D341Med (cell line): ENCODE measurements around the gene ACSM6.
A peak's percentile ranks its signal among the peaks of the same experiment; 100 is the strongest.
"Not testable (repeated sequence)": the region's sequence is repeated elsewhere in the genome, so short reads cannot be mapped to it uniquely, and the experiment has no call there.

Experiments
- DNase-seq: peaks from one replicate; pipeline ENCODE4 v3.0.0; 2012; ENCODE audit warnings: low spot score

Gene ACSM6

DNA sequence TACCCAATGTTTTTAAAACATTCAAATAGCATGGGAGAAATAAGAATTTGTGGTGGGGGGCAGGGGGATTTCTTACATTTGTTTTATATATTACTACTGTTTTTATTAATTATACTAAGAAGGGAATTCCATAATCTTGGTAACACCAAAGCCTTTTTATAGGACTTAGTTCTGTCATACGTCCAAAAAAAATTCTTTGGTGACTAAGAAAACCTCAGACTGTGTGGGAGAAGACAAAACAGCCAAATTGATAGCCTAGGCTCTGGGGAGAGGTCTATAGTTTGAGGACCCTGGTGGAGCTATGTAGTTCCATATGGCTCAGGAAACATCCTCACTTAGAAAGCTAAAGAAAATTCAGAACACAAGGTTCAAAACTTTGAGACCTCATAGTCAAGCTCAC is 23.4 kb downstream of the ACSM6 start:
- DNase-seq, result no peak

DNA sequence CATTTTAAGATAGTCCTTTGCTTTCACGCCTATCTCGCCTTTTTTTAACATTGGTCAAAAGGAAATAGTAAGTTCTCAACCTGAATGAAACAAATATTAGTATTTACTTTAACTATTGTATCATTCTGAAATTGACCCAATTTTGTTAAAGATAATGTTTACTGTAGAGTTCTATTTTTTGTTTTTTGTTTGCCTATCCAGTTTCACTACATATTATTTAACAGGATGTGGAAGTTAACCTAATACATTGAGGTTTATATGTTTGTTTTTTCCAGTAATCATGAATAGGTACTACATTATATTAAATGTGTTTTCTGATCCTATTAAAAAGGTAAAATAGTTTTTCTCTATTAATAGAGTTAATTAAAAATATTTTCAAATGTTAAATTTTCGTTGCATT is 26.5 kb downstream of the ACSM6 start:
- no peak for DNase-seq

DNA sequence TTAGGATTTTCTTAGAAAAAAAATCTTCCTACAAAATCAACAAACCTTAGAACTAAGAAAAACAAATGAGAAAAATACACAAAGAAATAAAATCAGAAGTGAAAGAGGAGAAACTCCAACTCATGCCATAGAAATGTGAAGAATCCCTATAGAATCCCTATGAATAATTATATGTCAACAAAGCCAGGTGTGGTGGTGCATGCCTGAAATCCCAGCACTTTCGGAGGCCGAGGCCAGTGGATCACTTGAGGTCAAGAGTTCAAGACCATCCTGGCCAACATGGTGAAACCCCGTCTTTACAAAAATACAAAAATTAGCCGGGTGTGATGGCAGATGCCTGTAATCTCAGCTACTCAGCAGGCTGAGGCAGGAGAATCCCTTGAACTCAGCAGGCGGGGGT is 27.1 kb downstream of the ACSM6 start:
- no peak for DNase-seq

DNA sequence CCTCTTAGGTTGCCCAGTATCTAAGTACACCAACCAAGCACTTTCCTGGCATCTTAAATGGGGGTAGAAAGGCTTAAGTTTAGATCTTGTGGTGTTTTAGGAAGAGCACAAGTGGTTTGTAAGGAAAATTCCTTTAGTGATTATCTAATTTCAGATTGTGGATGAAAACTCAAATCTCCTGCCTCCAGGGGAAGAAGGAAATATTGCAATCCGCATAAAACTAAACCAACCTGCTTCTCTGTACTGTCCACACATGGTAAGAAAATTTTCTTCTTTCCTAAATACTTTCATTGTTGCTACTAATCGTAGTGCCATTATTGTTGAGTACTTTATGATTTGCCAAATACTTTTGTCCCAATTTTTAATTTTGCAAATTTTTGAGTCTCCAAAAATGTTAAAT is 31.1 kb downstream of the ACSM6 start:
- DNase-seq, result no peak

DNA sequence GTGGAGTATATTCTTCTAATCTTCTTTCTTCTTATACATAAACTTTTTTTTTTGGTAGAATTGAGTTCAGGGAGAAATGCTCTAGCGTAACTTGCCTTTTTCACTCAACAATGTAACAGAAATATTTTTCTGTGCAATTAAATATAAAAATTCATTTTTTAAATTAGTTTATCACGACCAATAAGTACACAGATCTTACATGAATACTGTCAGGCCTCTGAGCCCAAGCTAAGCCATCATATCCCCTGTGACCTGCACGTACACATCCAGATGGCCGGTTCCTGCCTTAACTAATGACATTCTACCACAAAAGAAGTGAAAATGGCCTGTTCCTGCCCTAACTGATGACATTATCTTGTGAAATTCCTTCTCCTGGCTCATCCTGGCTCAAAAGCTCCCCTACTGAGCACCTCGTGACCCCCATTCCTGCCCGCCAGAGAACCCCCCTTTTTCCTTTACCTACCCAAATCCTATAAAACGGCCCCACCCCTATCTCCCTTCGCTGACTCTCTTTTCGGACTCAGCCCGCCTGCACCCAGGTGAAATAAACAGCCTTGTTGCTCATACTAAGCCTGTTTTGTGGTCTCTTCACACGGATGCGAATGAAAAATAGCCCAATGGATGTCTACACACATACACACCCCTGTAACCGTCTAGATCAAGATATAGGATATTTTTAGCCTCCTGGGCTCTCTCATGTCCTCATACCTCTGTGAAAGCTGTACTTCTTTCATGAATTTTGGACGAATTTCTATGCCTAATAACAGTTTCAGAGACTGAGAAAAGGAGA is 35.1 kb downstream of the ACSM6 start:
- not testable (repeated sequence) for DNase-seq

DNA sequence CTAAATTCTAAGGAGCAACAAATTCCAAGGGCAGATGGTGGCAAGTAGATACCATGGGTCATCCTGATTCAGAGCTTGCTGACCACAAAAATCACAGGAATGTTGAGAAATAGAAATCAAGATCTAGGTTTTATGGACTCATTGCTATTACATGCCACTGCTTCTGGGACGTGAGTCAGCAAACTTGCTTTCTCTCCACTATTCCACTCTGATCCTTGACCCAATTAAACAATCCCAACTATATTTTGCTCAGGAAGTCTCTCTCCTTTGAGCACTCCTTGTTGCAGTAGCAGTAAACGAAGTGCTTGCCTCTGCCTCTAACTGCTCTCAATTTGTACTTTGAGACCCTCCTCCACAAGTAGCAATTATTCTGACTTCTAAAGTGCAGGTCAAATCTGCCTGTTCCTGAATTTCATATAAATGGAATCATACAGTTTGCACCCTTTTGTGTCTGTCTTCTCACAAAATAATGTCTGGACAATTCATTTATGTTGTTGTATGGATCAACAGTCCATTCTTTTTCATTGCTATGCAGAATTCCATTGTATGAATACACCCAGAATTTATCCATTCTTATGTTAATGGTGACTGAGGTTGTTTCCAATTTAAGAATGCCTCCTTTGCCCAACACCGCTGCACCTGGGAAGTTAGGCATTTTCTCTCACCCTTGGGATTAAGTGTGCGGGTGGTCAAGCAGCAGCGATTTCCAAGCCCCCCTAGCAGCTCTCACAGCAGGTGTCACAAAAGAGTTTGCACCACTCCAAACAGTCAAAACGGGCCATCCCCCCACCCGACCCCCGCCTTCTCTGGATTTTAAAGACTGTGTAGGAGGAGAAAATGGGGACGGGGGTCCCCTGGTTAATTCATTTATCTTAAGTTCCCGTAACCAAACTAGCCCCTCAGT is 35.9 kb downstream of the ACSM6 start:
- no peak for DNase-seq

DNA sequence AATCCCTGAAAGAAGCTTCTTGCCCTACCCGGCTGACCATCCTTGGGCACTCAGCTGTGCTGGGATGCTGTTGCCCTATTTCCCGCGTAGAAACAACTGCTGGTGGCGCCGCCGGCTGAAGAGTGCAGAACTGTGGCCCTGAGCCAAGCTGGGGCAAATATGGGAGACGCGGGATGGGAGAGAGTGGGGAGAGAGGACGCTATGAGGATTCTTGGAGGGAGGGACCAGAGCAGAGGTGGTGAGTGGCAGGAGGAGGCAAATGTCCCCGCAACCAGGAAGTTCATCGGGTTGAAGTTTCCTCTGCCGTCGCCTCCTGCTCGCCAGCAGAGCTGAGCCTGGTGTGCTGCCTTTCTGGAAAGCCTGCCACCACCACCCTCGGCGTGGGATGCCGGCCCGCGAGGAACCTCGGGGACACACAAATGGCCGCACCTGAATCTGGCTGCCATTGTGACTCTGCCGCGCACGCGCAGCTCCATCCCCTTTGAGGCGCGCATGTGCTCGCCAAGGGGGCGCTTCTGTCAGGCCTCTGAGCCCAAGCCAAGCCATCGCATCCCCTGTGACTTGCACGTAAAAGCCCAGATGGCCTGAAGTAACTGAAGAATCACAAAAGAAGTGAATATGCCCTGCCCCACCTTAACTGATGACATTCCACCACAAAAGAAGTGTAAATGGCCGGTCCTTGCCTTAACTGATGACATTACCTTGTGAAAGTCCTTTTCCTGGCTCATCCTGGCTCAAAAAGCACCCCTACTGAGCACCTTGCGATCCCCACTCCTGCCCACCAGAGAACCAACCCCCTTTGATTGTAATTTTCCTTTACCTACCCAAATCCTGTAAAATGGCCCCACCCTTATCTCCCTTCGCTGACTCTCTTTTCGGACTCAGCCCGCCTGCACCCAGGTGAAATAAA is 36.9 kb downstream of the ACSM6 start:
- DNase-seq, result not testable (repeated sequence)

DNA sequence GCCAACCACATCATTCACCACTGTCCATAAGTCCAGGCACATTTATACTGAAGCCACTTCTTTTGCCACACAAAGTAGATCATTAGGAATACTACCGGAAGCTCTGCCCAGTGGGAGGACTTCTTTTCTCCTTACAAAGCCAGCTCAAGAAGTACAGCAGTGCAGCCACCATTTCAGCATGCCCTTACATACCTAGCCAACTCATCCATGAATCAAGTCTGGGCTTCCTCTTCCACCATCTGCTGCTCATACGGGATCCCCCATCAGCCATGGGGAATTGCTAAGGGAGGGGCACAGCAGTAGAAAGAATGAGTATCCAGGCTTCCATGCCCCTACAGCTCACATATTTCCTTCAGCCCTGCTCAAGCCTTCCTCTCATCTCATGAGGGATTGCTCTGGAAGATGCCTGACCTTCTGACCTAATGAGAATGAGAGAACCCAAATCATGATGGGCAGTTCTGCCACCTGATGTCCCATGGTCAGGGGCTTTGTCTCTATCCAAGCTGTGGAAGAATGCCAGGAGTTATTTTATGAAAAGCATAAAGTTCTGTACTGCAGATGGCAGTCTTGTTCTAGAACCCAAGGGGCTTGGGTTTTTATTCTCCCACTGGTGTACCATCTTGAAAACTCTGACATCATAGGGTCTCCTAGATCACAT is 39.5 kb downstream of the ACSM6 start:
- DNase-seq, result no peak

DNA sequence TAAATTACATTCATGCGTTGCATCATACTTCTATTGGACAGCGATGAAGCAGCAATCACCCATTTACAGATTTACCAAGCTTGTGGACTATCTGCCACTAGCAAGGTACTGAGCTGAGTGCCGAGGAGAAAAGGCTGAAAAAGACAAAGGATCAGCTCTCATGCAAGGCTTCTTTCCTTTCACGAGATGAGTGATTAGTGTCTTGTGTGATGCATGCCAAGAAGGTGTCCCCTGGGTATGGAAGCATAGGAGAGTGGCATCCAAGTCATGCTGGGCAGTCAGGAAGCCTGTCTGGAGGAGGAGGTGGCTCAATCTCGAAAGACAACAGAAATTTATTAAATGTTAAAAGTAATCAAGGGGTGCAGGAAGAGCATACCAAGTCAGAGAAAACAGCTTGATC is 40.9 kb downstream of the ACSM6 start:
- DNase-seq, result no peak

DNA sequence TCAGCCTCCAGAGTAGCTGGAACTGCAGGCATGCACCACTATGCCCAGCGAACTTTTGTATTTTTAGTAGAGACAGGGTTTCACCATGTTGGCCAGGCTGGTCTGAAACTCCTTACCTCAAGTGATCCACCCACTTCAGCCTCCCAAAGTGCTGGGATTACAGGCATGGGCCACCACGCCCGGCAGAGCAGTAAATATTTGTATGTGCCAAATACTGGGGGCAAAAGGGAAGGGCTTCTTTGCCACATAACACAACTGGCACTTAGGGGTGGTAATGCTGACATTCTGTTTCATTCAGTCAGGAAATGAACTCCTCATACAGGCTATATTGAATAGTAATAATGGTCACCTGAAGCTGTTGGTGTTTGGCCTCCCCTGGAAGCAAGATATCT is 41.6 kb downstream of the ACSM6 start:
- no peak for DNase-seq

DNA sequence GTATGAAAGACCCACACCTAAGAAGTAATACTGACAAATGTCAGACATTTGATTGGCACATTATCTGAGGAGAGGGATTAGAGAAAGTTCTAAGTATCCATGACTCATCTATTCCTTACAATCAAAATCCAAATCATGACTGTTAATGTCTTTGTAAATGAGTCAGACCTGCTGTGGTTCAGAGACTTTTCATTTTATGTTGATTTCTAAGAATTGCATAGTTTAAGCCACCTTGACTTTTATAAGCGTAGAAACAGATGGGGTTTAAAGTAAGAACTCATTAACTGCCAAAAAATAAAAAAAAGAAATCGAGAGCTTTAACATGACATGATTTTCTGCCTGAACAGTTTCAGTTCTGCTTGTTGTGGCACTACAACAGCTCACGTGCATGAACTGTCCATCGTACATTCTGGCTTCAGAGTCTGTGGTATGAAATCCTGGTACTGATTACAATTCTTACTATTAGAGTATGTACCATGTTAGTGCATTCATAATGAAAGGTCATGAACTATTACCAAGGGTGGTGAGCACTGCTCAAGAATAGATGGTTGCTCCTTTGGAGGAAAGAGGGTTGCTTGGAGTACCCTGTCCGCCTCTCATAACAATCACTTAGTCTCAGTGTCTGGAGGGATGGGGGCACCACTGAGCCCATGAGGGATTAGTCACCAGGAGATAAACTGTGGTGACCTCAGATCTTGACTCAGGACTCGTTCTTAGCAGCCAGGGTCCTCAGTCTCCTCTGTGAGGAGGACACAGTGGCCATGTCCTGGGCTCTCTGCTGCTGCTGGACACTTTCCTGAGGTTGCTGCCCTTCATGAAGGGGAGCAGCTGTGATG is 42.2 kb downstream of the ACSM6 start:
- no peak for DNase-seq

DNA sequence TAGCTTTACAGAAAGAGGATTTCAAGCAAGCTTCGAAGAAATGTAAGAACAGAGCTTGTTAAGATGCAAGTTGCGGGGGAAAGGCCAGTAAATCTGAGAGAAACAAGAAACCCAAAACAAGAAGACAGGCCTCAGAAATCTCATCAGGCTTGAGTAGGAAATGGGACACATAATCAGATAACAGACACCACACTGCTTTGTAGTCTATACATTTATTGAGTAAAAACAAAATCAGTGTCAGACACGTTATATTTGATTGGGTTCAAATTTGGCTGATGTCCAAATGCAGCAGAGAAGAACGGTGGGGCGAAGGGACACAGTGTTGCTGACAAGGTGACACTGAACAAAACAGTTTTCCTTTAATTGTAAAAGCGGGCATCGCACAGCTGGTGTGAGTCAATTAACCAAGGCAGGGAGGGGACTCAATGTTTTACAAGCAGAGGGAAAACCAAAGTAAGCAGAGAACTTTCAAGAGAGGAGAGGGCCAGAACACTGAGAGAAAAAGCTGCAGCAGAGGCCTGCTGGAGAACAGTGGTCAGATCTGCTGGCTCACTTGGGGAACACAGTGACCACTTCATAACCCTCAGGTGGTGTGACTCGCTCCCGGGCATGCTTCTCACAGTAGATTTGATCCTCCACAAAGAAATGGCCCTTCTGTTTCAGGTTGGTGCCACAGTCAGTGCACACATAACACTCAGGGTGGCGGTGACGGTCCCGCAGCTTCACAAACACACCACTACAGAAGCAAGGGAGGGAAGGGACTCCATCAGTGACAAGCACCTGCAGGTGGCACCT is 43.5 kb downstream of the ACSM6 start:
- no peak for DNase-seq

DNA sequence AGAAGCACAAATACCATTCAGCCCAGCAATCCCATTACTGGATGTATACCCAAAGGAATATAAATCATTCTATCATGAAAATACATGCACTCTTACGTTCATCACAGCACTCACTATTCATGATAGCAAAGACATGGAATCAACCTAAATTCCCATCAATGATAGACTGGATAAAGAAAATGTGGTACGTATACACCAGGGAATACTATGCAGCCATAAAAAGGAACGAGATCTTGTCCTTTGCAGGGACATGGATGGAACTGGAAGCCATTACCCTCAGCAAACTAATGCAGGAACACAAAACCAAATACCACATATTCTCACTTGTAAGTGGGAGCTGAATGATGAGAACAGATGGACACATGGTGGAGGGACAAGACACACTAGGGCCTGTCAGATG is 46.1 kb downstream of the ACSM6 start:
- DNase-seq, result not testable (repeated sequence)

DNA sequence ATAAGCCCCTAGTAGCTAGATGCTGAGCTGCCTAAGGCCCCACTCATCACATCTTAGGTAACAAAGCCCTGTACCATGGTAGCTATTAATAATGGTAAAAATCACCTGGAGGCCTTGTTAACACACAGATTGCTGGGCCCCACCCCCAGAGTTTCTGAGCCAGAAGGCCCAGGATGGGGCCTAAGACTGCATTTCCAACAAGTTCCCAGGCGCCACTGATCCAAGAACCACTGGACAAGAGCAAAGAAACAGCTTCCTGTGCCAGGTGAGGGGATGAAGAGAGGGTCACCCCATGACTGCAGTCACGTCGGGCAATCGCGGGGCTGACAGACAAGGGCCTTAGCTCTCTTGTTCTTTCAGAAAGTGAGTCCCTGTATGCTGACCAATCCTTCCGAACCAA is 46.8 kb downstream of the ACSM6 start:
- no peak for DNase-seq

DNA sequence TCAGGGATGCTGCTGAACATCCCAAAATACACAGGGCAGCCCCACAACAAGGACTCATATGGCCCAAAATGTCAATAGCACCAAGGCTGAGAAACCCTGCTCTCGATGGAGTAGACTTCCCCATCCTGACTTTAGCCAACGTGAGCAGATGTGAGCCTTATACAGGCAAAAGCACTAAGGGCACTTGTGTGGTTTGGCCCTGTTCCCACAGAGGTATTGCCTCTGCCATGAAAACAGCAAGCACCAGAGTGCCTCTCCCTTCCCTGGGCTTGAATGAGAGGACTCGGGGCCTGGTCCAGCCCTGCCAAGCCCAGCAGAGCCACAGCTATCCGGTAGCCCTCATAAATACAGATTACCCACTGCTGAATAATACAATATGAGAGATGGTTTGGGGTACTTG is 47.5 kb downstream of the ACSM6 start:
- no peak for DNase-seq

DNA sequence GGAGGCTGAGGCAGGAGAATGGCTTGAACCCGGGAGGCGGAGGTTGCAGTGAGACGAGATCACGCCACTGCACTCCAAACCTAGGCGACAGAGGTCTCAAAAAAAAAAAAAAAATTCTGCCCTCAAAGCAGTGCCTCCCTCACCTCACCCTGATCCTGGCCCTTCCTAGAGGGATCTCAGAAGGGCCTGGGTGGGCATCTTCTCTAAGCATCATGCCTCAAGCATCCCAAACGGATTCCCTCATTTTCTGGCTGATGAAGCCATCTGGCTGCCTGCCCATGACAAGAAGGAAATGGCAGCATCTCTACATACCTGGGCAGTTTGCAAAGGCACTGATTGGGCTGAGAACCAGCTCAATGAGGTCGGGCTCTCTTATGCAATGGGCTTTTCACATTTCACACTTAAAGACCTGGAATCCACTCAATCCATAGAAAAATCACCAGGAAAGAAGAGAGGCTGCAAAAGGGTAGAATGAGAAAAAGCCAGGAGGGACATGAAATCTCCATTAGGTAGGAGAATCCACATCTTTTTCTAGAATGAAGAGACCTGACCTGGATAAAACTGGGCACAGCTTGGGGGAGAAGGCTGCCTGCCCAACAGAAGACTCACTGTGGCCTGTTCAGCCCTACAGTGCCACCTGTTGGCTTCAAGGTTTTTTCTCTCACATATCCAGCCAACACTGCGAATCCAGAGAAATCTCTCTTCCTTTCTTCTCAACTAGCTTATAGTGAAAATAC is 48.7 kb downstream of the ACSM6 start:
- DNase-seq, result peak; percentile 42

DNA sequence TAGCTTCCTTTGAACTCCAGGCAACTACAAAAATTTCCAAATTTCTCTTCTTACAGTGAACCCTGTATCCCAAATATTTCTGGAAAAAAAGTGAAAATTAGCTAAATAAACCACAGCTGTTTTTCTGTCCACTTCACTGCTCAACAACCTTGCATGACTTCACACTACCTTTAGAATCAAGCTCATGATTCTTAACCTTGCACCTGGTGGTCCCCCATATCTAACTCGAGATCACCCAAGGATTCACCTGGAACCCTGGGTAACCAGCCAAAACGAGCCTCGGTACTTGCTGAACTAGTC is 49.2 kb downstream of the ACSM6 start:
- no peak for DNase-seq

DNA sequence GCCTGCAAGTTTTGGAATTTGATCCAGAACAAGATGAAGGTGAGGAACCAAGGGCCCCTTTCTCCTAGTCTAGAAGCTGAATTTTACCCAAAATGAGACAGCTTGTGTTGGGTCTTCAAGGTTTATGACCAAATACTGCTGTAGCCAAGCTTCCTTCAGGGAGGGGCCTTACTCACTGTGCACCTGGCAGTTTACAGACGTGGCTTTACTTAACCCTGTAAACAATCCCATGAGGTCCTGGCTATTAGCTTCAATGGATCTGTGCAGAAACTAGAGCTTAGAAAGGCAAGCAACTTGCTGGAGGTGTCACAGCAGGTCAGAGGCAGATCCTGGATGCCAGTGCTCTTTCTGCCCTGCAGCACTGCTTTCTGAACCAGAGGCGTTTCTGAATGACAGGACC is 50.1 kb downstream of the ACSM6 start:
- no peak for DNase-seq

DNA sequence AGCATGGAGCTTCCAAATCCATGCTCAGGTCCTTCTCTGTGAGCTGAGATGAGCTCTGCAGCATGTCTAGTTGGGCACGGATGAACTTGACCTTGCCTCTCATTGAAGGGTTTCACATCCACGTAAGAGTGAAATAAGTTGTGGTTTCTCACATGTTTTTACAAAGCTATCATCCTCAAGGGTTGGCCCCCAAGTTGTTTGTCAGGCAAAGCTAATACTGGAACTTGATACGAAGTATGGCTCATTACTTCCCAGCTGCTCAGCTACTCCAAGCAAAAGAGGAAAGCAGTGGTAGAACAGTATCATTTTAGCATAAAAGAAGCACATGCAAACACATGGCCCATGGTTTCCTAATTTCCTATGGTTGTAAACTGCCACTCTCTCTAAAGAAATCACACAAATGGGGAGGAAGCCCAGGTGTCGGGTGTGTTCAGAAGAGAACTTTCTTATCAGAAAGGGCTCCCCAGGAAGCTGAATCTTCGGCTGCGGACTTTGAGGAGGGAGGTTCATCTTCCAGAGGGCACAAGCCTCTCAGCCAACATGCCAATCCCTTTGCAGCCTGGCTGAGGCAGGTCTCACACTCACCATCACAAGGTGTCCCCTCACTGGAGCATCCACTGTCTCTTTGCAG is 51.5 kb downstream of the ACSM6 start:
- no peak for DNase-seq
